GM19324 (cell line): ENCODE measurements around the gene GJB2.

ENCODE experiments used
- ATAC-seq: cut with Tn5 transposase; IDR thresholded peaks from one replicate; pipeline ENCODE4 v1.9.1; 2021; ENCODE audit warnings: mild to moderate bottlenecking, moderate library complexity; ENCODE audit not compliant: unreplicated experiment, low FRiP score

GJB2 gene

GRCh38 chr13:20142927-20143480 is 49.7 kb downstream of the GJB2 start:
- no peak for ATAC-seq

- ATAC-seq = no peak
Observed at GRCh38 chr13:20142023-20142926, 50.5 kb downstream of the GJB2 start.

- no peak for ATAC-seq
Observed at GRCh38 chr13:20141238-20142022, 51.3 kb downstream of the GJB2 start.

GRCh38 chr13:20140487-20140886 is 52.3 kb downstream of the GJB2 start:
- ATAC-seq = no peak

GRCh38 chr13:20137875-20138274 is 54.9 kb downstream of the GJB2 start:
- ATAC-seq = no peak
